Gastroesophageal sphincter (tissue), 4 donors: ENCODE measurements around the gene ABL1. TPM values are rescaled to one million over a fixed set of nuclear protein-coding genes. Genes with fewer than 3 reads are reported as not detected.
"Not testable (repeated sequence)": the region's sequence is repeated elsewhere in the genome, so short reads cannot be mapped to it uniquely, and the experiment has no call there.

ENCODE experiments used
- ATAC-seq: fragments of 150-250 bp; one replicate; pipeline ENCODE4 v1.9.1; 2016; ENCODE audit warnings: mild to moderate bottlenecking, moderate library complexity
- H3K27ac ChIP-seq, 4 donors: fragments of 200-600 bp; sonication (generic) in 3 of 4; 1 replicate in 3 of 4; 2 replicates in 1 of 4; pipeline ENCODE4 v1.5.1; 2016 to 2019
- H3K27me3 ChIP-seq: fragments of 200-600 bp; sonication (generic); one replicate; pipeline ENCODE4 v1.5.1; 2019
- H3K36me3 ChIP-seq, 2 donors: fragments of 200-600 bp; sonication (generic); one replicate each; pipeline ENCODE4 v1.5.1; 2019; ENCODE audit warnings: control low read depth in 1 of 2
- H3K4me1 ChIP-seq, 3 donors: fragments of 200-600 bp; sonication (generic); 1 replicate in 2 of 3; 2 replicates in 1 of 3; pipeline ENCODE4 v1.5.1; 2016 to 2019; ENCODE audit warnings: control low read depth in 2 of 3
- H3K4me3 ChIP-seq, 2 donors: fragments of 200-600 bp; sonication (generic); one replicate each; pipeline ENCODE4 v1.5.1; 2019; ENCODE audit warnings: mild to moderate bottlenecking in 1 of 2, moderate library complexity in 1 of 2
- H3K9me3 ChIP-seq, 3 donors: fragments of 200-600 bp; sonication (generic); one replicate each; pipeline ENCODE4 v1.5.1; 2017 to 2019; ENCODE audit warnings: control low read depth in 2 of 3
- CTCF ChIP-seq, 4 experiments: fragments of 200-600 bp in 2 of 4; fragments of 450-650 bp in 2 of 4; sonication (generic) in 1 of 4; IDR thresholded peaks; one replicate each; pipeline ENCODE4 v1.5.1; 2017 to 2019; ENCODE audit warnings: antibody characterized with exemption in 4 of 4, mild to moderate bottlenecking in 2 of 4, moderate library complexity in 2 of 4
- EP300 ChIP-seq: sonication (generic); formaldehyde crosslinking; IDR thresholded peaks from one replicate; pipeline ENCODE4 v1.6.1; 2017; ENCODE audit warnings: antibody characterized with exemption, mild to moderate bottlenecking
- POLR2A ChIP-seq, 2 donors: fragments of 450-650 bp; IDR thresholded peaks; one replicate each; pipeline ENCODE4 v1.6.1; 2017; ENCODE audit warnings: antibody characterized with exemption in 2 of 2, mild to moderate bottlenecking in 2 of 2, moderate library complexity in 1 of 2
- POLR2AphosphoS5 ChIP-seq: sonication (generic); formaldehyde crosslinking; IDR thresholded peaks from one replicate; pipeline ENCODE4 v1.6.1; 2017; ENCODE audit warnings: antibody characterized with exemption
- WGBS, 2 donors: methylation state at CpG; one replicate each; pipeline ENCODE4 v1.1.5; 2018; ENCODE audit warnings: low coverage in 1 of 2; 5-methylcytosine and 5-hydroxymethylcytosine counted together
- total RNA-seq, 4 donors: library from RNA; depleted of rRNA; stranded (reverse); fragments of >200 nt; gene quantifications; one replicate each; pipeline ENCODE4 v1.1.0, GENCODE V29; 2016

Gene ABL1
- total RNA-seq, 4 donors from 2014 or later = 81.4 to 147 (median 125) TPM

- WGBS, 2 donors = 78 to 81% methylated on average over 6 to 7 of the region's 21 CpGs
- H3K27ac ChIP-seq = no peak overlapping the region
- TF ChIP-seq EP300 (no peak), POLR2AphosphoS5 (no peak), POLR2A (IDR thresholded peaks at IDR 0.05) (no peak), CTCF (IDR thresholded peaks at IDR 0.05) (no peak)
- no peak for ATAC-seq
- H3K4me1 ChIP-seq = no peaks in the 10 kb centered on the region
- no peaks in the 10 kb centered on the region for H3K9me3 ChIP-seq
- H3K27me3 ChIP-seq = peaks cover 50% of the 10 kb centered on the region
- no peak overlapping the region for H3K4me3 ChIP-seq
- no peaks in the 10 kb centered on the region for H3K36me3 ChIP-seq
Measured at GRCh38 chr9:130906735-130907416, 71.8 kb downstream of the ABL1 start.

- Histone ChIP-seq H3K27ac (no peak overlapping the region), H3K4me1 (peaks cover 0 to 9% (median 0%) of the 10 kb centered on the region in 3 donors), H3K4me3 (no peak overlapping the region), H3K27me3 (peaks cover 36% of the 10 kb centered on the region), H3K36me3 (no peaks in the 10 kb centered on the region), H3K9me3 (no peaks in the 10 kb centered on the region)
- no peak for TF ChIP-seq EP300
- no peak for TF ChIP-seq CTCF (IDR thresholded peaks at IDR 0.05)
- no peak for TF ChIP-seq POLR2AphosphoS5
- TF ChIP-seq POLR2A (IDR thresholded peaks at IDR 0.05) = no peak
- no peak for ATAC-seq
- 47 to 62% methylated on average over 6 to 9 of the region's 22 CpGs for WGBS, 2 donors
Measured at GRCh38 chr9:130908146-130908877, 73.3 kb downstream of the ABL1 start.

GRCh38 chr9:130908878-130909355 is 73.9 kb downstream of the ABL1 start:
- Histone ChIP-seq H3K27ac (no peak overlapping the region), H3K36me3 (no peaks in the 10 kb centered on the region), H3K9me3 (no peaks in the 10 kb centered on the region), H3K27me3 (peaks cover 30% of the 10 kb centered on the region), H3K4me1 (peaks cover 0 to 15% (median 0%) of the 10 kb centered on the region in 3 donors), H3K4me3 (no peak overlapping the region)
- no peak for ATAC-seq
- TF ChIP-seq POLR2AphosphoS5 = no peak
- no peak for TF ChIP-seq EP300
- TF ChIP-seq POLR2A (IDR thresholded peaks at IDR 0.05) = no peak
- TF ChIP-seq CTCF (IDR thresholded peaks at IDR 0.05) = no peak
- 40% methylated on average over 1 of the region's 19 CpGs; no CpG with 5 or more reads in 1 of the 2 donors for WGBS, 2 donors

- Histone ChIP-seq H3K27me3 (peaks cover 22% of the 10 kb centered on the region), H3K4me1 (peaks cover 0 to 16% (median 0%) of the 10 kb centered on the region in 3 donors)
- no CpG with 5 or more reads among the region's 27 CpGs for WGBS, 2 donors
- H3K36me3 ChIP-seq, H3K9me3 ChIP-seq, ATAC-seq, H3K4me3 ChIP-seq, H3K27ac ChIP-seq: not testable (repeated sequence)
Measured at GRCh38 chr9:130910041-130910440, 75.0 kb downstream of the ABL1 start.

- 40% methylated on average over 1 of the region's 1 CpG; no CpG with 5 or more reads in 1 of the 2 donors for WGBS, 2 donors
- not testable (repeated sequence) for ATAC-seq, H3K4me3 ChIP-seq, H3K27ac ChIP-seq, H3K36me3 ChIP-seq, H3K9me3 ChIP-seq
- Histone ChIP-seq H3K27me3 (peaks cover 16% of the 10 kb centered on the region), H3K4me1 (peaks cover 0 to 16% (median 0%) of the 10 kb centered on the region in 3 donors)
Measured at GRCh38 chr9:130910670-130911069, 75.6 kb downstream of the ABL1 start.
